GM19035 (cell line): ENCODE data around the gene RFWD3.

Experiments
- ATAC-seq: cut with Tn5 transposase; IDR thresholded peaks from one replicate; pipeline ENCODE4 v1.9.1; 2021; ENCODE audit not compliant: unreplicated experiment

RFWD3 gene

GRCh38 chr16:74623839-74624235 is 42.8 kb downstream of the RFWD3 start:
- ATAC-seq = no peak

GRCh38 chr16:74623214-74623838 is 43.4 kb downstream of the RFWD3 start:
- no peak for ATAC-seq

GRCh38 chr16:74622005-74622404 is 44.7 kb downstream of the RFWD3 start:
- ATAC-seq = no peak

- ATAC-seq = no peak
Measured at GRCh38 chr16:74617206-74617788, 49.4 kb downstream of the RFWD3 start.

- no peak for ATAC-seq
Measured at GRCh38 chr16:74611721-74612120, 55.0 kb downstream of the RFWD3 start.

GRCh38 chr16:74608944-74609343 is 57.7 kb downstream of the RFWD3 start:
- no peak for ATAC-seq

- no peak for ATAC-seq
Measured at GRCh38 chr16:74608381-74608780, 58.3 kb downstream of the RFWD3 start.

GRCh38 chr16:74607962-74608356 is 58.7 kb downstream of the RFWD3 start:
- no peak for ATAC-seq

- peak; percentile 33 for ATAC-seq
Measured at GRCh38 chr16:74607310-74607961, 59.2 kb downstream of the RFWD3 start.

GRCh38 chr16:74606521-74607309 is 60.0 kb downstream of the RFWD3 start, which contains the start of gene GLG1:
Gene GLG1 (minus strand): TSS chr16:74607114. CDS start chr16:74607094, 20 bp downstream.
- peak; percentile 99 for ATAC-seq

GRCh38 chr16:74605746-74606520 is 60.7 kb downstream of the RFWD3 start:
- peak; percentile 6 for ATAC-seq

GRCh38 chr16:74605332-74605731 is 61.3 kb downstream of the RFWD3 start:
- no peak for ATAC-seq

GRCh38 chr16:74603848-74604247 is 62.8 kb downstream of the RFWD3 start:
- no peak for ATAC-seq

- ATAC-seq = peak; percentile 70
Measured at GRCh38 chr16:74601126-74601871, 65.4 kb downstream of the RFWD3 start.

GRCh38 chr16:74596586-74596985 is 70.1 kb downstream of the RFWD3 start:
- no peak for ATAC-seq

GRCh38 chr16:74592847-74593246 is 73.8 kb downstream of the RFWD3 start:
- ATAC-seq = no peak

GRCh38 chr16:74591876-74592650 is 74.6 kb downstream of the RFWD3 start:
- no peak for ATAC-seq

- ATAC-seq = no peak
Measured at GRCh38 chr16:74586948-74587347, 79.7 kb downstream of the RFWD3 start.

GRCh38 chr16:74585846-74586443 is 80.7 kb downstream of the RFWD3 start:
- ATAC-seq = no peak
